ENCODE measurements around the gene FER1L5.

FER1L5 gene

DNA sequence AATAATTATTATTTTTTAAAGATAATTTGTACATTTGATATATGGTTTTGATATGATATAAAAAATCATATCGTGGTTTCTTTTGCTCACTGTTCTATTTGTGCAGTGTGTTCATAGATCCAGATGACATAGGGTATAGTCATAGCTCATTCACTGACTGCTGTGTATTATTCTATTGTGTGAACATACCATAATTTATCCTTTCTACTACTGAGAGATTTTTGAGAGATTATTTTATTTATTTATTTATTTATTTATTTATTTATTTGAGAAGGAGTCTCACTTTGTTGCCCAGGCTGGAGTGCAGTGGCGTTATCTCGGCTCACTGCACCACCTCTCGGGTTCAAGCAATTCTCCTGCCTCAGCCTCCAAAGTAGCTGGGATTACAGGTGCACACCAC is 39.0 kb downstream of the FER1L5 start:
- DNase-seq (ENCODE audit: low spot score): no peak

DNA sequence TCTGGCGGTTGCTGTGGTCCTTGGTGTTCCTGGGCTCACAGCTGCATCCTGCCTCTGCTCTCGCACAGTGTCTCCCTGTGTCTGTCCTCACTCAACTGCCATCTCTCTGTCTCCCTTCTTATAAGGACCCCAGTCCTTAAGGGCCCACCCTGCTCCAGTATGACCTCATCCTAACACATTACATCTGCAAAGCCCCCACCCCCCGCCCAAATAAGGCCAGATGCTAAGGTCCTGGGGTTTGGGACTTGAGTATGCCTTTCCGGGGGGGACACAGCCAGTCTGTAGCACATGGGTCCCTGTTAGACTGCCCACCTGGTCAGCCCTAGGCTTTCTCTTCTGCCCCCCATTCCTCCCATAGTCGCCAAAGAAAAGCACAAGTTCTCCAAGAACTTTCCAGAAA is 40.7 kb downstream of the FER1L5 start:
- DNase-seq (ENCODE audit: low spot score): no peak

GRCh38 chr2:96683972-96684820 is 41.6 kb downstream of the FER1L5 start:
- no peak for DNase-seq (ENCODE audit: low spot score)

- no peak for DNase-seq (ENCODE audit: low spot score)
Measured at GRCh38 chr2:96684883-96685576, 42.5 kb downstream of the FER1L5 start.

DNA sequence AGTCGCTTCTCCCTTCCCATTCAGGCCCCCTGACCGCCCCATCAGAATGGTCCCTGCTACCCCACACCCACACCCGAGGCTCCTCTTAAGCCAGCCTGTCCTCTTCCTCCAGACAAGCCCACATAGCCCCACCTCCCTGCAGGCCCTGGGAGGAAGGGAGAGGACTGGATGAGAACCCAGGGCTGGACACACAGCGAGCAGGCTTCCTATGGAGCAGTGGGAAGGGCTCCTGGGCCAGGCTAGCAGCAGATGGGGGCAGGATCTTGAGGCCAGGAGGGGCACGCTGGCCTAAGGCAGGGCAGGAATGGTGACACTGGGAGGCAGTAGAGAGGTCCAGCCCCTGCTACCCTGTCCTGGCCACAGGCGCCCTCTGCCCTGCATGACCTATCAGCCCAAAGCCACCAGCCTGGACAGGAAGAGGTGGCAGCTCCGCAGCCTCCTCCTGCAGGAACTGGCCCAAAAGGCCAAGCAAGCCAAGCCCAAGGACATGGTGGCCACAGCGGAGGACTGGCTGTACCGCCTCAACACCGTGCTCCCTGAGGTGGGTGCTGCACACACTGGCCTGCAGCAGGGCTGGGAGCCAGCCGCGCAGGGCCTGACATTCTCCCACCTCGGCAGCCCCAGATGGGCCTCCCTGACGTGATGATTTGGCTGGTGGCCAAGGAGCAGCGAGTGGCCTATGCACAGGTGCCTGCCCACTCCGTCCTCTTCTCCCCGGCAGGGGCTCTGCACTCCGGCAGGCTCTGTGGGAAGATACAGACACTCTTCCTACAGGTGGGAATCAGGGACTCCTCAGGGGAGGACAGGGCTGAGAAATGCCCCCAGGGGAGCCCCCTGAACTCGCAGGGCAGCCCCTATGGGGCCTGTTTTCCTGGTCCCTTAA is 43.3 kb downstream of the FER1L5 start:
- no peak for DNase-seq (ENCODE audit: low spot score)

- DNase-seq (ENCODE audit: low spot score): no peak
Measured at GRCh38 chr2:96687266-96687665, 44.7 kb downstream of the FER1L5 start.

GRCh38 chr2:96687711-96688640 is 45.4 kb downstream of the FER1L5 start:
- DNase-seq (ENCODE audit: low spot score): no peak

GRCh38 chr2:96688649-96689430 is 46.3 kb downstream of the FER1L5 start:
- no peak for DNase-seq (ENCODE audit: low spot score)

DNA sequence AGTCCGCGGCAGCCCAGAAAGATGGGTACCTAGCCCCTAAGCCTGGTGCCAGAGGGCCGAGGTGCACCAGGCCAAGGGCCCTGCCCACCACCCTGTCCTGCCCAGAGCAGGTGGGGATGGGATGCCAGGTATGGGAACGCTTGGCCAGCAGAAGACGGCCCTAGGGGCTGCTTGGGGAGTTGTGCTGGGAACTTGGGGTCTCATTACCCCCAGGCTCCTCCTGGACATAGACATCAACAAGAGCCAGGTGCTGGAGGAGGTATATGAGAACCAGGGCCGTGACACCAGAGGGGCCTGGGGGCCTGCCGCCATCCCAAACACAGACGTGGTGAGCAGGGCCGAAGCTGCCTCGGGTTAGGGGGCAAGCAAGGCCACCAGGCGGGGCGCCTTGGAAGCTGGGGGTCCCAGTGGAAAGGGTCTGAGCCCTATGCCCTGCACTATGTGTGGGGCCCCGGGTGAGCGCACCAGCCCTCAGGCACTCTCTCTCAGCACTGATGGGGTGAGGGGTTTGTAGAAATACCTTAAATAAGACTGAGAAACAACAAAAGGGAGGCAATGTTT is 46.9 kb downstream of the FER1L5 start:
- DNase-seq (ENCODE audit: low spot score): no peak

DNA sequence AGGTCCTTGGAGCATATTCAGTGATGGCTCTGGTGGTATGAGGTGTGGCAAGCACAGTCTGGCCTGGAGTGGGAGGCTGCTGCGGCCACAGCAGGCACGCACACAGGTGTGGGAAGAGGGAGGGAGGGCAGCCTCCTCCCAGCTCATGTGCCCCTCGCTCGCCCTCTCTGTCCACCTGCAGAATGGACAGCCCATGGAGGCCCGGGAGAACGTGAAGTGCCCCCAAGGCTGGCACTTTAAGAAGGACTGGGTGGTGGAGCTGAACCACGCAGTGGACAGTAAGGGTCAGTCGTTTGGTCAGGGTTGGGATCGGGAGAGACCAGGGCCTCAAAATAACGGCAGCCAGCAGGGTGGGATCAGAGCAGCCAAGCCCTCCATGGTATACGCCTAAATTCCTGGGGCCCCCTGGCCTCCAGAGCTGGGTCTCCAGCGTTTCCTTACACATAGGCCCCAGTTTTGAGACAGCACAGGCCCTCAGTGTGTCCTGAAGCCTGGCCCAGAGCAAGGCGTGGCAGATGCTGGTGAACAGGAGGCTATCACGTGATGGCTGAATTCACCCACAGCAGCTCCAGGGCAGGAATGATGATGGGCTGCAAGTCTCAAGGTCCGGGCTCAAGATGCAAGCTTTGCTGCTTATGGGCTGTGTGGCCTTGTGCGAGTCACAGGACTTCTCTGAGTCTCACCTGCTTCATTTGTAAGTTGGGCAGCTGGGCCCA is 47.9 kb downstream of the FER1L5 start:
- DNase-seq (ENCODE audit: low spot score): no peak

- no peak for DNase-seq (ENCODE audit: low spot score)
Measured at GRCh38 chr2:96691022-96691612, 48.6 kb downstream of the FER1L5 start.

- no peak for DNase-seq (ENCODE audit: low spot score)
Measured at GRCh38 chr2:96692094-96692971, 49.8 kb downstream of the FER1L5 start.

DNA sequence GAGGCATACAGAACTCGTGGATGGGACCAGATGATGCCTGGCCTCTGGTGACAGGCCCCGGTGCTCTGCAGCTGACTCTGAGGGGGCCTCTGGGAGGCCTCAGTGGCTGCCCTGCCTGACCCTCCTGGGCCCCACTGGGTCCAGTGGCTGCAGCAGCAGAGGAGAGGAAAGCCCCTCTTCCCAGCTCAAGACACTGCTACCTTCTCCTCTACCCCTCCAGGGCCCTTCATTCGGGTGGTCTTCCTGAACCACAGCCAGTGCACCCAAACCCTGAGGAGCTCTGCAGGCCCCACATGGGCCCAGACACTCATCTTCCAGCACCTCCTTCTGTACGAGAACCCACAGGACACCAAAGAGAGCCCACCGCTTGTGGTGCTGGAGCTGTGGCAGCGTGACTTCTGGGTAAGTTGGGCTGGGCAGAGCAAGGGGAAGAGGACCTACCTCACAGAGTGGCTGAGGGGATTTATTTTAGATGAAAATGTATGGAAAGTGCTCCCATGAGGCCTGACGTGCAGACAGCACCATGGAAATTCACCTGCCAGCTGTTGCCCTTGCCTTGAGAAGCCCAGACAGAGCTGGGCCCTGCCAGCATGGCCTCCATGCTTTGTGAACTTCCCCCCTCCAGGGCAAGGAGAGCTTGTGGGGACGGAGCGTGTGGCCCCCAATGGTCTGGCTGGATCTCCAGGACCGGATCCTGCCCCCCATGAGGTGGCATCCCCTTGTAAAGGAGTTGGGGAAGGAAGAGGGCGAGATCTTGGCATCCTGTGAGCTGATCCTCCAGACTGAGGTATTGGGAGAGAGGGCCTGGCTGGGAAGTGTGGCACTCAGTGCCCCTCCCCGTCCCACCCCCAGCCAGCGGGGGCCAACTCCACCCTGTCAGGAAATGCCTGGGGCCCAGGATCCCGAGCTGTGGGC is 51.0 kb downstream of the FER1L5 start:
- no peak for DNase-seq (ENCODE audit: low spot score)

- no peak for DNase-seq (ENCODE audit: low spot score)
Measured at GRCh38 chr2:96694279-96694678, 51.7 kb downstream of the FER1L5 start.

DNA sequence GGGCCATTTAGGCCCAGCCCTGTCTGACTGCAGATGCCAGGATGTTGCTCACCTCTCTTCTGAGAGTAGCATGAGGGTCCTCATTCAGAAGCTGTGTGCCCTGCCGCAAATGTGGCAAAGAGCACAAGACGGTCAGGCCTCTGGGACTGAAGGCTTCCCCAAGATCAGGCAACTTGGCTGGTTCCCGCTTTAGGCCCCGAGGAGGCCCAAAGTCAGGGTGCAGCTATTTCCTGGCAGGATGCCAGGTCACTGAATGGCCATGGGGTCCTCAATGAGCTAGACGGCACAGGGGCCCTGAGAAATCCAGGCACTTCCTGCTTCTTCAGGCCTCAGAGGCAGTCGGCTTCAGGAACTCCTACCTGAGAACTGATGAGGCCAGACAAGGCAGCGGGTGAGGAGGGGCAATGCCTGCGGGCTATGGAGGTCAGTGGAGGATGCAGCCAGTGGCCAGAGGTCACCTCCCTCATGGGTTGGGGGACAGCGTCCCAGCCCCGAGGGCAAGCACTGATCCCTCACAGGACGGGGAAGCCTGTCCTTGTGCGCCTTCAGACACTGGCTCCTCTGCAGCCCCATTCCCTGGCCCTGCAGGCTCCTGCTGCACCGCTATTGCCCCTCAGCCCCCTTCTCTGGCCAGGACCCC is 52.4 kb downstream of the FER1L5 start:
- DNase-seq (ENCODE audit: low spot score): no peak

DNA sequence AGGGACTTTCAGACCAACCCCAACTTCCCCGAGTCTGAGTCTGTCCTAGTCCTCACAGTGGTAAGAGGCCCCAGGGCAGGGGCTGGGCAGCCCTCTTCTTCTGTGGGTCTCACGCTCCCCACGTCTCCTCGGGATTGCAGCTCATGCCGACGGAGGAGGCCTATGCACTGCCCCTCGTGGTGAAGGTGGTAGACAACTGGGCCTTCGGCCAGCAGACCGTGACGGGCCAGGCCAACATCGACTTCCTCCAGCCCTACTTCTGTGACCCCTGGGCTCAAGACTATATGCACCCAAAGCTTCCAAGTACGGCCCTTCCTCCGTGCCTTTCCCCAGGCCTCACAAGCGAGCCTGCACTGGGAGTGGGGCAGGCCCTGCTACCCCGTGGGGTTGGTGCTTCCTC is 53.0 kb downstream of the FER1L5 start:
- DNase-seq (ENCODE audit: low spot score): no peak

DNA sequence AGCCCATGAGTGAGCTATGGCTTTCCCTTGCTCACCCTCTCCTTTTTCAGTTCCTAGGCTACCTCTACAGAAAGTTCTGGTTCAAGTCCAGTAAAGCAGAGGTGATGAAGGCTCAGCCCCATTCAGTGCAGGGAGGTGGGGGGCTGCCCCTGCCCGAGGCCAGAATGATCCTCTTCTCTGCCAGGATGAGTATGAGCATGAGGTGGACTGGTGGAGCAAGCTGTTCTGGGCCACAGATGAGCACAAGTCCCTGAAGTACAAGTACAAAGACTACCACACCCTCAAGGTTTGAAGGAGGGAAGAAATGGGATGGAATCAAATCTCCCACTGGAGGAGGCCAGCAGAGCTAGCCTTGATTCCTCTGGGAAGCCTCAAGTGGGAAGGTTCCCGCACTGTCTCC is 54.9 kb downstream of the FER1L5 start:
- DNase-seq (ENCODE audit: low spot score): no peak

Measured in RKO (cell line).